GM13977 (cell line): Measurements from ENCODE around the gene CLN6.
"Not testable (repeated sequence)": the region's sequence is repeated elsewhere in the genome, so short reads cannot be mapped to it uniquely, and the experiment has no call there.

Experiments used
- DNase-seq: peaks from one replicate; pipeline ENCODE4 v3.0.0; 2012; ENCODE audit warnings: low spot score
- in situ Hi-C: fragments of 300-500 bp; cut with MboI; formaldehyde crosslinking; loops from one replicate; pipeline ENCODE4 v1.12.0; 2022; ENCODE audit warnings: low sequenced_read_pairs, low pct_unique_long_range_greater_than_20kb, mixed read lengths, inconsistent platforms; ENCODE audit not compliant: unreplicated experiment
- TF ChIP-seq, protein P1 (sequence below): IDR thresholded peaks from 2 replicates; pipeline ENCODE4 v1.5.1; 2012; ENCODE audit warnings: mild to moderate bottlenecking, control low read depth; ENCODE audit not compliant: insufficient read depth; ENCODE audit errors: extremely low read depth, missing control alignments

The CLN6 gene

DNA sequence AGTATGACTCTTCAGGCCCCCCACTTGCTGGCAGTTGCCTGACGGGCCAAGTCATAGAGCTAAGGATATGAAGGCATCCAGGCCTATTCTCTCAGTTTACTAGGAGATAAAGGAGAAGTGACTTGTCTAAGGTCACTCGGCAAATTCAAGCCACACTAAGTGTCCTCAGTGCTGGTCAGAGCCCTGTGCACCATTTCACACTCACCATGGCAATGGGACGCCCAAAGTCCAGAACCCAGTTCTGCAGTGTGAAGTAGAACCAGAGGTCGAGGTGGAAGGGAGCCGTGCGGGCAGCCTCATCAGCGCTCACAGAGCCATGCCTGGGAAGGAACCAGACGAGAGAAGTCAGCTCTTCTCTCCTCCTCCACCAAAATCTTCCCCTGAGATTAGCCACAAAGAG is 11.2 kb downstream of the CLN6 start:
- no peak for DNase-seq
- TF ChIP-seq, protein P1, sequence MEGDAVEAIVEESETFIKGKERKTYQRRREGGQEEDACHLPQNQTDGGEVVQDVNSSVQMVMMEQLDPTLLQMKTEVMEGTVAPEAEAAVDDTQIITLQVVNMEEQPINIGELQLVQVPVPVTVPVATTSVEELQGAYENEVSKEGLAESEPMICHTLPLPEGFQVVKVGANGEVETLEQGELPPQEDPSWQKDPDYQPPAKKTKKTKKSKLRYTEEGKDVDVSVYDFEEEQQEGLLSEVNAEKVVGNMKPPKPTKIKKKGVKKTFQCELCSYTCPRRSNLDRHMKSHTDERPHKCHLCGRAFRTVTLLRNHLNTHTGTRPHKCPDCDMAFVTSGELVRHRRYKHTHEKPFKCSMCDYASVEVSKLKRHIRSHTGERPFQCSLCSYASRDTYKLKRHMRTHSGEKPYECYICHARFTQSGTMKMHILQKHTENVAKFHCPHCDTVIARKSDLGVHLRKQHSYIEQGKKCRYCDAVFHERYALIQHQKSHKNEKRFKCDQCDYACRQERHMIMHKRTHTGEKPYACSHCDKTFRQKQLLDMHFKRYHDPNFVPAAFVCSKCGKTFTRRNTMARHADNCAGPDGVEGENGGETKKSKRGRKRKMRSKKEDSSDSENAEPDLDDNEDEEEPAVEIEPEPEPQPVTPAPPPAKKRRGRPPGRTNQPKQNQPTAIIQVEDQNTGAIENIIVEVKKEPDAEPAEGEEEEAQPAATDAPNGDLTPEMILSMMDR, result no peak
- in situ Hi-C loops, result no loop called here

DNA sequence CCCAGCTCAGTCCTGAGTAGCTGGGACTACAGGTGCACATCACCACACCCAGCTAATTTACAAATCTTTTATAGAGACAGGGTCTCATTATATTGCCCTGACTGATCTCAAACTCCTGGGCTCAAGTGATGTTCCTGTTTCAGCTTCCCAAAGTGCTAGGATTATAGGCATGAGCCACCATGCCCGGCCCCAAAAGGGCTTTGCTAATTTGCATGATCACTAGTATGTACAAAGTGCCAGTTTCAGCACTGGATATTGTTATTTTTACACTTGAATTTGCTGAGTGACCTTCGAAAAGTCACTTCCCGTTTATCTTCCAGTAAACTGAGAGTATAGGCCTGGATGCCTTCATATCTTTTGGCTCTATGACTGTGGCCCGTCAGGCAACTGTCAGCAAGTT is 12.2 kb downstream of the CLN6 start:
- TF ChIP-seq, protein P1, result no peak
- no peak for DNase-seq
- in situ Hi-C loops, result no loop called here

DNA sequence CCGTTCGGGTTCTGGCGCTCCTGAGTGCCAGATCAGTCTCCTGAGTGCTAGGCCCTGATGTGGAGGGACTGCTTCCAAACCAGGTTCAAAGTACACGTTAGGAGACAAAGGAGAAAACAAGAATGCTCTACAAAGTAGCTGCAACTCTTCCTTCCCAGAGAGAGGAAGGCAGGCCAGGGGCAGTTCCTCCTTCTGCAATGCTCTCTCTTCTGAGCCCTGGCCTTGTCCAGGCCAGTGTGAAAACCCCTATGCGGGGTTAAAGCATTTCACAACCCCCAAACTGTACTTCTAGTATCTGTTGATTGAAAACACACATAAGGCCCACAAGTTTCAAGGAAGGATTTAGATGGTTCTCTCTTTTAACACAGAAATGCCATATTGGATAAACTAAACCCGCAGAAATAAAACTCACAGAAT is 14.7 kb downstream of the CLN6 start:
- no peak for DNase-seq
- in situ Hi-C loops, result no loop called here
- TF ChIP-seq, protein P1, result no peak

DNA sequence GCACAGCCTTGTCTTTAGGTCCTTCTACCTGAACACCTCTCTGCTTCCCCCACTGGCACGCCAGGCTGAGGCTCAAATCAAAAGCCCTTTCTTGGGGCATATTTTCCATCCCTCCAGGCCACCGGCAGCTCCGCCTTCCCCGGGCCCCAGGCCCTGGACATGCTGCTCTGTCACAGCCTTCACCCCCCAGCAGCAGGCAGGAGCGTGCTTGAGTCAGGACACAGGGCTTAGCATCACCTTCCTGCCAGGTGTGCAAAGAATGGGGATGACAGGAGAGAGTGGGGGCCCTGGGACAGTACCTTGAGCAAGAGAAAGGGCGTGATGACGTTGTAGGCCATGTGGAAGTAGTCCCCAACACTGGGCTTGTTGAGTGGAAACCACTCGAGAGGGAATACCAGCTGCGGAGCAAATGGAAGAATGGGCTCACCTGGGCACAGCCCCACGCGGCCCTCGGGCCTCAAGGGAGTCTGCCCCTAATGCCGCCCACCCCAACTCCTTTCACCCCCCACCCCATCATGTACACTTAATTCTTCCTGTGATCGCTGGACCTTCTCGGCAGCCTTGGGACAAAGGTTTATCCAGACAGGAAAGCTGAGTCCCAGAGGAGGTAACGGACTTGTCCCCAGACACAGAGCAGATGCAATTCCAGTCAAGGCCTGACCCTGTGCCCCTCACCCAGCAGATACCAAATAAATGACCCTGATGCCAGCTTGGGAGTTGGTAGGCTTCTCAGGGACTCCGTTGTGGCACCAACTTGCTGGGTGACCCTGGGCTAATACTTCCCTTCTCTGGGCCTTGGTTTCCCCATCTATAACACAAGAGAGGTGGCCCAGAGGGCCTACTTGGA is 15.3 kb downstream of the CLN6 start:
- TF ChIP-seq, protein P1, result no peak
- in situ Hi-C loops, result no loop called here
- no peak for DNase-seq

DNA sequence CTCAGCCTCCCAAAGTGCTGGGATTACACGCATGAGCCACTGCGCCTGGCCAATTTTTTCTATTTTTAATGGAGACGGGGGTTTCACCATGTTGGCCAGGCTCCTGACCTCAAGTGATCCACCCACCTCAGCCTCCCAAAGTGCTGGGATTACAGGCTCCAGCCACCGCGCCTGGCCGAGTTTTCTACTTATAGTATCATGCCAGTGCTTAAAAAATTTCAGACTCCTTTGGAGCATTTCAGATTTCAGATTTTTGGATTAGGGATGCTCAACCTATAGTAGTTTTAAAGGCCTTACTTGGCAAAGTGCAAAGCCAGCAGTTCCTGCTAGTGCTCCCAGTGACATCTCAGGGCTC is 16.1 kb downstream of the CLN6 start:
- in situ Hi-C loops, DNase-seq: not testable (repeated sequence)

DNA sequence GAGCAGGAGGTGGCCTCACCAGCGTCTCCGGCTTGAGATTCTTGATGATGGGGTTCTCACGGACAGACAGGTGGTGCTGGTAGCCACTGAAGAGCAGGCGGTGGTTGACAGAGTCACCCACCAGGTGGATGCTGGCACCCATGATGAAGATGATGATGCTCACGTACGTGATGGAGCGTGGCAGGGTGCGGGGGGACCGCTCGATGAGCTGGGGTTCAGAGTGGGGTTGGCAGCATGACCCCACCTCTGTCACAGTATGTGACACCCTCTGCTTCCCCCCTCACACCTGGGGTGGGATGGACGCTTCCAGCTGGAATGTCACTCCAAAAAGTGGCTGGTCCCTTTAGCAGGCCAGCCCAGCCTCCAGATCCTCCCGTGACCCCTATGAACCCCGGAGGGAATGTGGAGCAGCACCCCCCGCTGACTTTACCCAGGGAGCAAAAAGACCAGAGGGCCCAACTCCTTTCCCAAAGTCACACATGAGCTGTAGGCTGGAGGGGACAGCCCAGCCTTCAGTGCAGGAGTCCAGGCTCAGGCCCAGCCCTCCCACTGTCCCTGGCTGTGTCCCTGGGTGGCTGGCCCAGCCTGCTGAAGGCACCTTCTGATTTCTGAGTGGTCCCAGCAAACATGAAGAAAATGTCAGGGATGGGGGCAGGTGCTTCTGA is 17.7 kb downstream of the CLN6 start:
- in situ Hi-C loops, result no loop called here
- DNase-seq, result no peak
- TF ChIP-seq, protein P1, result no peak
